Hepatocyte (in vitro differentiated cells): Measurements from ENCODE around the gene POLR2H. TPM values are rescaled to one million over a fixed set of nuclear protein-coding genes. Genes with fewer than 3 reads are reported as not detected.
A peak's percentile ranks its signal among the peaks of the same experiment; 100 is the strongest.

Source experiments
- DNase-seq: peaks from one replicate; pipeline ENCODE4 v3.0.0-alpha.2; 2016; ENCODE audit warnings: low spot score
- H2AFZ ChIP-seq: fragments of 200-600 bp; sonication (generic); 2 replicates; pipeline ENCODE4 v1.6.0; 2016; ENCODE audit warnings: antibody characterized with exemption, mild to moderate bottlenecking
- H3K27ac ChIP-seq: fragments of 200-600 bp; sonication (generic); 2 replicates; pipeline ENCODE4 v1.5.1; 2016; ENCODE audit warnings: mild to moderate bottlenecking
- H3K27me3 ChIP-seq: fragments of 200-600 bp; sonication (generic); 2 replicates; pipeline ENCODE4 v1.6.1; 2016
- H3K36me3 ChIP-seq: fragments of 200-600 bp; sonication (generic); replicated peaks from 2 replicates; pipeline ENCODE4 v1.5.1; 2016; ENCODE audit warnings: low read depth; ENCODE audit not compliant: insufficient read depth
- H3K4me1 ChIP-seq: fragments of 200-600 bp; sonication (generic); 2 replicates; pipeline ENCODE4 v1.5.1; 2016; ENCODE audit warnings: mild to moderate bottlenecking, moderate library complexity; ENCODE audit not compliant: insufficient read depth
- H3K4me2 ChIP-seq: fragments of 200-600 bp; sonication (generic); 2 replicates; pipeline ENCODE4 v1.6.0; 2016
- H3K4me3 ChIP-seq: fragments of 200-600 bp; sonication (generic); 2 replicates; pipeline ENCODE4 v1.5.1; 2016; ENCODE audit warnings: mild to moderate bottlenecking
- H3K79me2 ChIP-seq: fragments of 200-600 bp; sonication (generic); 2 replicates; pipeline ENCODE4 v1.6.0; 2017; ENCODE audit warnings: mild to moderate bottlenecking
- H3K9me2 ChIP-seq: fragments of 200-600 bp; sonication (generic); replicated peaks from 2 replicates; pipeline ENCODE4 v1.6.0; 2017; ENCODE audit warnings: mild to moderate bottlenecking; ENCODE audit not compliant: insufficient read depth
- H3K9me3 ChIP-seq: fragments of 200-600 bp; sonication (generic); 2 replicates; pipeline ENCODE4 v1.5.1; 2016; ENCODE audit warnings: low read depth, mild to moderate bottlenecking
- H4K20me1 ChIP-seq: fragments of 200-600 bp; sonication (generic); 2 replicates; pipeline ENCODE4 v1.6.0; 2016; ENCODE audit warnings: mild to moderate bottlenecking; ENCODE audit not compliant: insufficient read depth, poor library complexity, severe bottlenecking
- EZH2 ChIP-seq: fragments of 200-600 bp; sonication (generic); IDR thresholded peaks from 2 replicates; pipeline ENCODE4 v1.6.1; 2016; ENCODE audit warnings: antibody characterized with exemption, mild to moderate bottlenecking, borderline replicate concordance
- EZH2phosphoT487 ChIP-seq: fragments of 200-600 bp; sonication (generic); IDR thresholded peaks from one replicate; pipeline ENCODE4 v1.6.1; 2018; ENCODE audit warnings: antibody characterized with exemption, mild to moderate bottlenecking, low read depth, moderate library complexity; ENCODE audit not compliant: unreplicated experiment, severe bottlenecking
- WGBS: methylation state at CpG from one replicate; pipeline ENCODE4 v1.1.6; 2016; ENCODE audit warnings: low lambda C conversion rate; ENCODE audit errors: missing lambda C conversion rate; 5-methylcytosine and 5-hydroxymethylcytosine counted together
- polyA plus RNA-seq: library from polyadenylated mRNA; unstranded; fragments of >200 nt; fragmentation: Nextera tagmentation; extraction: Ambion mirVana; gene quantifications from 2 replicates; pipeline ENCODE4 v1.2.1, GENCODE V29; 2016
- total RNA-seq: library from RNA; depleted of rRNA; stranded (reverse); fragments of >200 nt; gene quantifications from 2 replicates; pipeline ENCODE4 v1.2.3, GENCODE V29; 2014
- TF ChIP-seq, protein P1 (sequence below): fragments of 200-600 bp; sonication (generic); IDR thresholded peaks from 2 replicates; pipeline ENCODE4 v1.5.1; 2016; ENCODE audit warnings: antibody characterized with exemption, mild to moderate bottlenecking; ENCODE audit not compliant: poor library complexity

Gene POLR2H
- total and polyA plus RNA-seq, 2 experiments from 2014 or later: 106 to 125 TPM

DNA sequence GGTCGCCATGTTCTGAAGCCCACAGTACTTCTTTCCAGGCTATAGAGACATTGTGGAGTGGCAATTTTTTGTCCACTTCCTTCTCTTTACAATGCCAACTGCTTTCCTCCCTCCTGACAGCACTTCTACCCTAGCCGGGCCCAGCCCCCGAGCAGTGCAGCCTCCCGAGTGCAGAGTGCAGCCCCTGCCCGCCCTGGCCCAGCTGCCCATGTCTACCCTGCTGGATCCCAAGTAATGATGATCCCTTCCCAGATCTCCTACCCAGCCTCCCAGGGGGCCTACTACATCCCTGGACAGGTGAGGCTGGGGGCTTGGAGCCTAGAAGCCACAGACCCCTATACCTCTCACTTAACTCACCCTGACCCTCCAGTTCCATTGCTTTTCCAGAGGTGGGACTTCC lies 44.3 kb upstream of the POLR2H start:
- Histone ChIP-seq H2AFZ (no peak overlapping the region), H3K9me3 (no peaks in the 10 kb centered on the region), H3K9me2 (no peaks in the 10 kb centered on the region), H3K4me1 (peaks cover 28% of the 10 kb centered on the region), H3K79me2 (peaks cover 69% of the 10 kb centered on the region), H4K20me1 (peaks cover 69% of the 10 kb centered on the region), H3K4me2 (peak overlapping the region; percentile 98), H3K27me3 (no peaks in the 10 kb centered on the region), H3K27ac (no peak overlapping the region), H3K4me3 (no peak overlapping the region), H3K36me3 (no peaks in the 10 kb centered on the region)
- 94% methylated on average over 5 of the region's 5 CpGs for WGBS
- no peak for DNase-seq
- TF ChIP-seq, protein P1, sequence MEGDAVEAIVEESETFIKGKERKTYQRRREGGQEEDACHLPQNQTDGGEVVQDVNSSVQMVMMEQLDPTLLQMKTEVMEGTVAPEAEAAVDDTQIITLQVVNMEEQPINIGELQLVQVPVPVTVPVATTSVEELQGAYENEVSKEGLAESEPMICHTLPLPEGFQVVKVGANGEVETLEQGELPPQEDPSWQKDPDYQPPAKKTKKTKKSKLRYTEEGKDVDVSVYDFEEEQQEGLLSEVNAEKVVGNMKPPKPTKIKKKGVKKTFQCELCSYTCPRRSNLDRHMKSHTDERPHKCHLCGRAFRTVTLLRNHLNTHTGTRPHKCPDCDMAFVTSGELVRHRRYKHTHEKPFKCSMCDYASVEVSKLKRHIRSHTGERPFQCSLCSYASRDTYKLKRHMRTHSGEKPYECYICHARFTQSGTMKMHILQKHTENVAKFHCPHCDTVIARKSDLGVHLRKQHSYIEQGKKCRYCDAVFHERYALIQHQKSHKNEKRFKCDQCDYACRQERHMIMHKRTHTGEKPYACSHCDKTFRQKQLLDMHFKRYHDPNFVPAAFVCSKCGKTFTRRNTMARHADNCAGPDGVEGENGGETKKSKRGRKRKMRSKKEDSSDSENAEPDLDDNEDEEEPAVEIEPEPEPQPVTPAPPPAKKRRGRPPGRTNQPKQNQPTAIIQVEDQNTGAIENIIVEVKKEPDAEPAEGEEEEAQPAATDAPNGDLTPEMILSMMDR: no peak
- TF ChIP-seq EZH2 (no peak), EZH2phosphoT487 (no peak)

DNA sequence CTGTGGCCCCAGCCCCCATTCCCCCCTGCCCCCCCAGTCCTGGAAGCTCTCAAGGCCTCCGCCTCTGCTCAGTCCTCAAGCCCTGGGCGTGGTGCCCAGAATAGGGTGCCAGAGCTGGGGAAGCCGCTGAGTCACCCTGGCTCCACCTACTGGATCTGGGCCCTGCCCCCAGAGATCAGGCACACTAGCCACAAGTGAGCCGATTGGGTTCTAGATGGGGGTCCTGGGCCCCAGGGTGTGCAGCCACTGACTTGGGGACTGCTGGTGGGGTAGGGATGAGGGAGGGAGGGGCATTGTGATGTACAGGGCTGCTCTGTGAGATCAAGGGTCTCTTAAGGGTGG lies 41.4 kb upstream of the POLR2H start:
- peaks cover 71% of the 10 kb centered on the region for H3K79me2 ChIP-seq

DNA sequence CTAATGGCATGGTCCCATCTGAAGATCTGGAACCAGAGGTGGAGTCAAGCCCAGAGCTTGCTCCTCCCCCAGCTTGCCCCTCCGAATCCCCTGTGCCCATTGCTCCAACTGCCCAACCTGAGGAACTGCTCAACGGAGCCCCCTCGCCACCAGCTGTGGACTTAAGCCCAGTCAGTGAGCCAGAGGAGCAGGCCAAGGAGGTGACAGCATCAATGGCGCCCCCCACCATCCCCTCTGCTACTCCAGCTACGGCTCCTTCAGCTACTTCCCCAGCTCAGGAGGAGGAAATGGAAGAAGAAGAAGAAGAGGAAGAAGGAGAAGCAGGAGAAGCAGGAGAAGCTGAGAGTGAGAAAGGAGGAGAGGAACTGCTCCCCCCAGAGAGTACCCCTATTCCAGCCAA lies 39.8 kb upstream of the POLR2H start:
- no peak overlapping the region for H3K27ac ChIP-seq
- no peak overlapping the region for H3K4me3 ChIP-seq
- H3K79me2 ChIP-seq: peaks cover 59% of the 10 kb centered on the region
- TF ChIP-seq, protein P1: no peak
- no peak for TF ChIP-seq EZH2phosphoT487
- no peak for TF ChIP-seq EZH2
- no peaks in the 10 kb centered on the region for H3K9me2 ChIP-seq
- no peak overlapping the region for H3K4me2 ChIP-seq
- H2AFZ ChIP-seq: no peak overlapping the region
- no peak for DNase-seq
- H3K4me1 ChIP-seq: peaks cover 25% of the 10 kb centered on the region
- H4K20me1 ChIP-seq: peaks cover 66% of the 10 kb centered on the region
- H3K27me3 ChIP-seq: no peaks in the 10 kb centered on the region
- H3K9me3 ChIP-seq: no peaks in the 10 kb centered on the region
- H3K36me3 ChIP-seq: no peaks in the 10 kb centered on the region
- WGBS: 93% methylated on average over 5 of the region's 5 CpGs

More for the DNA sequence above, 41.4 kb upstream of the POLR2H start:
- no peaks in the 10 kb centered on the region for H3K36me3 ChIP-seq
- DNase-seq: peak; percentile 87
- no peaks in the 10 kb centered on the region for H3K27me3 ChIP-seq
- TF ChIP-seq, protein P1: no peak
- TF ChIP-seq EZH2 (no peak), EZH2phosphoT487 (no peak)
- 55% methylated on average over 4 of the region's 4 CpGs for WGBS
- peak overlapping the region; percentile 98 for H3K4me2 ChIP-seq
- H3K4me1 ChIP-seq: peaks cover 28% of the 10 kb centered on the region
- no peak overlapping the region for H3K27ac ChIP-seq
- peaks cover 74% of the 10 kb centered on the region for H4K20me1 ChIP-seq
- no peaks in the 10 kb centered on the region for H3K9me2 ChIP-seq
- no peak overlapping the region for H2AFZ ChIP-seq
- no peaks in the 10 kb centered on the region for H3K9me3 ChIP-seq
- no peak overlapping the region for H3K4me3 ChIP-seq

DNA sequence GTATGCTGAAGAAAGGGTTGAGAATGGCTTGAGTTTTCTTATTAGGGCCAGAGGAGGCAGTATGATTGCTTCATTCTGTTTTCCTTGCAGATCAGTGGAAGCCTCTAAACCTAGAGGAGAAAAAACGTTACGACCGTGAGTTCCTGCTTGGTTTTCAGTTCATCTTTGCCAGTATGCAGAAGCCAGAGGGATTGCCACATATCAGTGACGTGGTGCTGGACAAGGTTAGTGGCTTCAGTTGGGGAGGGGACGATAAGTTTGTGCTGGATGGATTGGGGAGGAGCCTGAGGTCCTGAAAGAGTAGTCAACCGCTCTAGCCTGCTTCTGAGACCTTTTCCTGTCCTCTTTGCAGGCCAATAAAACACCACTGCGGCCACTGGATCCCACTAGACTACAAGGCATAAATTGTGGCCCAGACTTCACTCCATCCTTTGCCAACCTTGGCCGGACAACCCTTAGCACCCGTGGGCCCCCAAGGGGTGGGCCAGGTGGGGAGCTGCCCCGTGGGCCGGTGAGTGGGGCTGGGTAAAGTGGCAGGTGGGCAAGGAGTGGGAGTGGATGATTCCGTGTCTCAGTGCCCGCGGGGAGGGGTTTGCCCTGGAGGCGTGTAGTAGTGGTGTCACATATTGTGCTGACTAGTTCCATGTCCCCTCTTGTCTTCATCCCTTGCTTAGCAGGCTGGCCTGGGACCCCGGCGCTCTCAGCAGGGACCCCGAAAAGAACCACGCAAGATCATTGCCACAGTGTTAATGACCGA lies 38.6 kb upstream of the POLR2H start:
- H3K9me3 ChIP-seq: no peaks in the 10 kb centered on the region
- WGBS: 95% methylated on average over 20 of the region's 20 CpGs
- H3K27me3 ChIP-seq: no peaks in the 10 kb centered on the region
- no peak overlapping the region for H3K4me2 ChIP-seq
- no peak overlapping the region for H2AFZ ChIP-seq
- H3K4me3 ChIP-seq: no peak overlapping the region
- H3K4me1 ChIP-seq: peaks cover 15% of the 10 kb centered on the region
- H3K79me2 ChIP-seq: peaks cover 47% of the 10 kb centered on the region
- H4K20me1 ChIP-seq: peaks cover 54% of the 10 kb centered on the region
- H3K27ac ChIP-seq: no peak overlapping the region
- DNase-seq: no peak
- H3K36me3 ChIP-seq: no peaks in the 10 kb centered on the region
- TF ChIP-seq, protein P1: no peak
- TF ChIP-seq EZH2 (no peak), EZH2phosphoT487 (no peak)
- H3K9me2 ChIP-seq: no peaks in the 10 kb centered on the region
